ENCODE measurements around the gene MAP3K10. TPM values are rescaled to one million over a fixed set of nuclear protein-coding genes. Genes with fewer than 3 reads are reported as not detected.

MAP3K10 gene
- total RNA-seq, 2 experiments from 2014 or later, result 10.9 to 11.0 TPM

- Mint-ChIP-seq H3K27ac (no peak overlapping the region), H3K4me1 (ENCODE audit: low read depth) (peaks cover 8% of the 10 kb centered on the region), H3K4me3 (no peak overlapping the region), H3K36me3 (no peaks in the 10 kb centered on the region), H3K27me3 (peaks cover 42% of the 10 kb centered on the region), H3K9me3 (peaks cover 2% of the 10 kb centered on the region)
- DNase-seq, result no peak
- intact Hi-C loops (cut with micrococcal nuclease), result no loop called here
- CTCF ChIA-PET, result interaction anchor here (0.9 to 5.1 kb wide), 3 partner anchors 17 to 79 kb away, joined by 3 to 47 read pairs (median 3); no protein-coding TSS in a partner anchor
- POLR2A ChIA-PET, result no interaction called here
Observed at GRCh38 chr19:40219721-40220276, 28.6 kb downstream of the MAP3K10 start.

DNA sequence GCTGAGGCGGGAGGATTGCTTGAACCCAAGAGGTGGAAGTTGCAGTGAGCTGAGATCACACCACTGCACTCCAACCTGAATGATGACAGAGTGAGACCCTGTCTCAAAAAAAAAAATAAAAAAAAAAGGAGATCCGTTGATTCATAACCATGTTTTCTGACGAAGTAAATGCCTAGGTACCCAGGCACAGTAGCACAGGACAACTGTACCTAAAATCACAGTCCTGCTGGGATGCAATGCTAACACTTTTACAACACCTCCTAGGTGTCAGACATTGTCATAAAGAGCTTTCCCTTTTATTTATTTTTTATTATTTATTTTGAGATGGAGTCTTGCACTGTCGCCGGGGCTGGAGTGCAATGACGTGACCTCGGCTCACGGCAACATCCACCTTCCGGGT lies 29.4 kb downstream of the MAP3K10 start:
- H3K27ac Mint-ChIP-seq, result no peak overlapping the region

DNA sequence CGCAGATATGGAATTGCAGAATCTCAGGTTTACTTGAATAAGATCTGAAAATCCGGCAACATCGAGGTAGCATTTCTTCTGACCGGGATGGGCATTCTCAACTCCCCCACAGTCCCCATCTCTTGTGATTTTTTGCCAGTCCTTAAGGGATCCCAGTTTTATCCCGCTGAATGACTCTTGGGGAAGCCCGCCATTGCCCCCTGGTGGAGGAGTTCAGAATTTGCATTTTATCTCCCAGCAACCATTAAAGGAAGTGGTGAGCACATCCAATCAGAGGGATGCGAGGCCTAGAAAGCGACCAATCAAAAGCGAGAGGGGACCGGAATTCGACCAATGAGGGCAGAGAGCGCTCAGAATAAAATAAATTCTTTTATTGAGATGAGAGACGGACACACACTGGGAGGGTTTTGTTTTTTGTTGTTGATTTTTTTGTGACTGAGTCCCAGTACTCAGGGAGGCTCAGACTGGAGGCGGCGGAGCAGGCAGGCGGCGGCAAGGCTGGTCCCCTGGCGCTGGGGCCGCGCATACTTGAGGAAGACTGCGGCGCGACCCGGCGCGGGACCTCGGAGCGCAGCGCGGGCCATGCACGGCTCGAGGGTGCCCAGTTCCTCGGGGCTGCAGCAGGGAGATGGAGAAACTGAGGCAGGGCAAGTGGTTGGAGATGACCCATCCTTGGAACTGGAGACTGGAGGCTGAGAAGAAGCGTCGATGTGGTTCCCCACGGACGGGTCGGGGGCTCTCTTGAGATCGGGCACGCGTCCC lies 30.8 kb downstream of the MAP3K10 start:
- Mint-ChIP-seq H3K4me1 (ENCODE audit: low read depth) (peaks cover 11% of the 10 kb centered on the region), H3K36me3 (no peaks in the 10 kb centered on the region), H3K27me3 (peaks cover 50% of the 10 kb centered on the region), H3K4me3 (peak overlapping the region; percentile 3), H3K27ac (no peak overlapping the region), H3K9me3 (peaks cover 2% of the 10 kb centered on the region)
- POLR2A ChIA-PET, result no interaction called here
- intact Hi-C loops (cut with micrococcal nuclease), result loop anchor here (1.0 kb wide), 1 partner anchor 83 kb away; no protein-coding TSS in a partner anchor
- CTCF ChIA-PET, result interaction anchor here (1.4 to 5.1 kb wide), 2 partner anchors 81 to 82 kb away, joined by 9 to 47 read pairs; no protein-coding TSS in a partner anchor
- peak; percentile 82 for DNase-seq

More for the DNA sequence above, 29.4 kb downstream of the MAP3K10 start:
- POLR2A ChIA-PET, result interaction anchor here (0.6 kb wide), 1 partner anchor 77 kb away, joined by 3 read pairs; no protein-coding TSS in a partner anchor
- DNase-seq, result no peak
- Mint-ChIP-seq H3K4me1 (ENCODE audit: low read depth) (peaks cover 12% of the 10 kb centered on the region), H3K9me3 (peaks cover 2% of the 10 kb centered on the region), H3K4me3 (no peak overlapping the region), H3K27me3 (peaks cover 49% of the 10 kb centered on the region), H3K36me3 (no peaks in the 10 kb centered on the region)
- CTCF ChIA-PET, result interaction anchor here (0.6 to 5.1 kb wide), 5 partner anchors 18 to 201 kb away, joined by 3 to 47 read pairs (median 4); no protein-coding TSS in a partner anchor
- intact Hi-C loops (cut with micrococcal nuclease), result no loop called here

GRCh38 chr19:40223135-40223822 lies 32.1 kb downstream of the MAP3K10 start:
- peaks cover 2% of the 10 kb centered on the region for H3K9me3 Mint-ChIP-seq
- no peak overlapping the region for H3K4me3 Mint-ChIP-seq
- POLR2A ChIA-PET, result no interaction called here
- H3K27ac Mint-ChIP-seq, result no peak overlapping the region
- H3K27me3 Mint-ChIP-seq, result peaks cover 51% of the 10 kb centered on the region
- CTCF ChIA-PET, result interaction anchor here (1.4 kb wide), 1 partner anchor 84 kb away, joined by 9 read pairs; no protein-coding TSS in a partner anchor
- H3K4me1 Mint-ChIP-seq (ENCODE audit: low read depth), result peaks cover 11% of the 10 kb centered on the region
- intact Hi-C loops (cut with micrococcal nuclease), result no loop called here
- H3K36me3 Mint-ChIP-seq, result no peaks in the 10 kb centered on the region
- peak; percentile 44 for DNase-seq

GRCh38 chr19:40224342-40225150 lies 33.3 kb downstream of the MAP3K10 start:
- Mint-ChIP-seq H3K4me1 (ENCODE audit: low read depth) (peaks cover 19% of the 10 kb centered on the region), H3K27ac (no peak overlapping the region), H3K4me3 (no peak overlapping the region), H3K9me3 (peaks cover 2% of the 10 kb centered on the region), H3K27me3 (peaks cover 41% of the 10 kb centered on the region), H3K36me3 (no peaks in the 10 kb centered on the region)
- ChIA-PET CTCF (interaction anchor here (0.7 kb wide), 1 partner anchor 86 kb away, joined by 4 read pairs; no protein-coding TSS in a partner anchor), POLR2A (no interaction called here)
- intact Hi-C loops (cut with micrococcal nuclease), result no loop called here
- no peak for DNase-seq

DNA sequence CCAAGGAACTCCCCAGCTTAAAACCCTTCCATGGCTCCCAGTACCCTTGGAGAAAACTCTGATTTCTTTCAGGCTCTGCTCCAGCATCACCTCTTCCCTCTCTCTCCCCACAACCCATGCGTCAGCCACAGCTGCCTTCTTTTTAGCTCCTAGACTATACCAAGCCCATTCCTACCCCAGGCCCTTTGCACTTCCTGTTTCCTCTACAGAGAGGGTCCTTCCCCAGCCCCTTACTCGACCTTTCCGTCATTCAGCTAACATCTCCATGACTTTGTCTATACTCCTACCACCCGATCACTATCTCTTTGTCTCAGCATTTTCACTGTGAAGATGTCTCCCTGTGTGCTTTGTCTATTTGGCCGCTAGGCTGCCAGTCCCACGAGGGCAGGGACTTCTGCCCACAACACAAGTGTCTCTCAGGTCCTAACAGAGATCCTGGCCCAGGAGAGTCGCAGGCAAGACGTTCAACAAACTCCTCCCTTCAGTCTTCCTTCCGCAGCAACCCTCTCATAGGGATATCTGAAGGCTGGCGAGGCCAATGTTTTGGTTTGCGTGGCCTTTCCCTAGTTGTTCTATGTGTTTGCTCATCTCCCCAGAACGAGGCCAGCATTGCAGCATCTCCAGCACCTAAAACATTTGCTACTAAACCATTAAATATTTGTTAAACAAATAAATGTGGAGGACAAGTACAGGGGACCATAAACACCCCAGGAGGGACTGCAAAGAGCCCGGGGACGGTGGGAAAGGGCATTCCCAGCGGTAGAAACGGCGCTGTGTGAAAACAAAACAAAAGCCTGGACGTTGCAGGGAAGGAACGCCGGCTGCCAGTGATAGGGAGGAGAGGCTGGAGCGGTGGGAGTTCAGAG lies 34.4 kb downstream of the MAP3K10 start:
- Mint-ChIP-seq H3K27ac (no peak overlapping the region), H3K4me1 (ENCODE audit: low read depth) (peaks cover 24% of the 10 kb centered on the region), H3K4me3 (no peak overlapping the region), H3K27me3 (peaks cover 36% of the 10 kb centered on the region), H3K9me3 (peaks cover 2% of the 10 kb centered on the region), H3K36me3 (no peaks in the 10 kb centered on the region)
- no peak for DNase-seq
- ChIA-PET CTCF (interaction anchor here (0.7 kb wide), 1 partner anchor 87 kb away, joined by 4 read pairs; no protein-coding TSS in a partner anchor), POLR2A (no interaction called here)
- intact Hi-C loops (cut with micrococcal nuclease), result no loop called here

GRCh38 chr19:40228346-40228745 lies 37.1 kb downstream of the MAP3K10 start:
- H3K9me3 Mint-ChIP-seq, result no peaks in the 10 kb centered on the region
- DNase-seq, result no peak
- intact Hi-C loops (cut with micrococcal nuclease), result no loop called here
- no peak overlapping the region for H3K27ac Mint-ChIP-seq
- CTCF ChIA-PET, result interaction anchor here (0.7 to 1.1 kb wide), 2 partner anchors 89 to 321 kb away, joined by 3 to 4 read pairs; no protein-coding TSS in a partner anchor
- H3K36me3 Mint-ChIP-seq, result no peaks in the 10 kb centered on the region
- H3K4me1 Mint-ChIP-seq (ENCODE audit: low read depth), result peaks cover 22% of the 10 kb centered on the region
- POLR2A ChIA-PET, result no interaction called here
- H3K4me3 Mint-ChIP-seq, result no peak overlapping the region
- H3K27me3 Mint-ChIP-seq, result peaks cover 30% of the 10 kb centered on the region

- no peak overlapping the region for H3K4me3 Mint-ChIP-seq
- no peak overlapping the region for H3K27ac Mint-ChIP-seq
- intact Hi-C loops (cut with micrococcal nuclease), result no loop called here
- no peaks in the 10 kb centered on the region for H3K36me3 Mint-ChIP-seq
- no peak for DNase-seq
- CTCF ChIA-PET, result interaction anchor here (0.7 to 1.1 kb wide), 2 partner anchors 89 to 322 kb away, joined by 3 to 4 read pairs; no protein-coding TSS in a partner anchor
- peaks cover 22% of the 10 kb centered on the region for H3K4me1 Mint-ChIP-seq (ENCODE audit: low read depth)
- H3K27me3 Mint-ChIP-seq, result peaks cover 27% of the 10 kb centered on the region
- POLR2A ChIA-PET, result no interaction called here
- no peaks in the 10 kb centered on the region for H3K9me3 Mint-ChIP-seq
Observed at GRCh38 chr19:40228863-40229262, 37.6 kb downstream of the MAP3K10 start.

DNA sequence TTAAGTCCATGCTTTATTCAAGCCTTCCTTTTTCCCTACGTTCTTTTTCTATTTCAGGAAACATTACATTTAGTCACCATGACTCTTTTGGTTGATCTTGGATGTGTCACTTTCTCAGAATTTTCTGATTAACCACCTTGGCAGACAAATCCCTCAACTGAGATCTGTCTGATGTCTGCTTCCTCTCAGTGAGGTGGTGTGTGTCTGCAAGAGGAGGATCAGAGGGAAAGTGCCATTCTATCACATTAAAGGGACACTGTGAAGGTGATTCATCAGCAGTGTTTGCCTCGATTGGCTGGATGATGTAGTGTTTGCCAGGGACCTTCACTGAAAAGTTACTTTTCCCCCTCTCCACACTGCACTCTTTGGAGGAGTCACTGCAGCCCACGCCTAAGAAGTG lies 38.3 kb downstream of the MAP3K10 start:
- Mint-ChIP-seq H3K4me3 (no peak overlapping the region), H3K9me3 (no peaks in the 10 kb centered on the region), H3K4me1 (ENCODE audit: low read depth) (peaks cover 22% of the 10 kb centered on the region), H3K27me3 (peaks cover 22% of the 10 kb centered on the region), H3K27ac (peak overlapping the region; percentile 36), H3K36me3 (peaks cover 3% of the 10 kb centered on the region)
- intact Hi-C loops (cut with micrococcal nuclease), result no loop called here
- ChIA-PET CTCF (interaction anchor here (0.5 to 1.1 kb wide), 3 partner anchors 76 to 234 kb away, joined by 3 to 7 read pairs (median 4); no protein-coding TSS in a partner anchor), POLR2A (no interaction called here)
- peak; percentile 48 for DNase-seq

- ChIA-PET POLR2A (no interaction called here), CTCF (interaction anchor here (0.5 to 1.0 kb wide), 2 partner anchors 75 to 234 kb away, joined by 3 to 7 read pairs; no protein-coding TSS in a partner anchor)
- Mint-ChIP-seq H3K4me1 (ENCODE audit: low read depth) (peaks cover 22% of the 10 kb centered on the region), H3K27ac (no peak overlapping the region), H3K9me3 (no peaks in the 10 kb centered on the region), H3K4me3 (no peak overlapping the region), H3K27me3 (peaks cover 18% of the 10 kb centered on the region), H3K36me3 (peaks cover 3% of the 10 kb centered on the region)
- intact Hi-C loops (cut with micrococcal nuclease), result no loop called here
- DNase-seq, result no peak
Observed at GRCh38 chr19:40229926-40230417, 38.7 kb downstream of the MAP3K10 start.
